Measurements from ENCODE around the gene TBC1D26.
"Not testable (repeated sequence)": the region's sequence is repeated elsewhere in the genome, so short reads cannot be mapped to it uniquely, and the experiment has no call there.

TBC1D26 gene

DNA sequence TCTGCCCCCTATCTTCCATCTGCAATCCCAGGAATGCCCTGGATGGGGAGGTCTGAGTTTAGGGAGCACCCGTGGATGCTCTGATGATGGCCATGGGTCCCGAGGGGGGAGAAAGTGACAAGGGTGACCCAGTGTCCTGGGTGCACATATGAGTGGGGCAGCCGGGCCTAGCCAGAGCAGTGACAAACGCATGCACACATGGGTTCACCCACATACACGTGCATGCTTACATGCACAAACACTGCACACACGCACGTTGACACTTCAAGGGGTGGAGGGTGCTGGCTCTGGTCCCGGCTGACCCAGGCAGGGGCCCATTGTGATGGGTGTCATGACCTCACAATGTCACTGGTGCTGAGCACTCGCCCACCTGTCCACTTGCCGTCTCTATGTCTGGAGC lies at the start of gene TBC1D26:
TSS of gene TBC1D26 (plus strand) at position 384 of the 400 bp plus-strand sequence. CDS start 3,066 bp downstream, outside the sequence.
- in situ Hi-C loops (cut with MboI; ENCODE audit: low sequenced_read_pairs): not testable (repeated sequence)

DNA sequence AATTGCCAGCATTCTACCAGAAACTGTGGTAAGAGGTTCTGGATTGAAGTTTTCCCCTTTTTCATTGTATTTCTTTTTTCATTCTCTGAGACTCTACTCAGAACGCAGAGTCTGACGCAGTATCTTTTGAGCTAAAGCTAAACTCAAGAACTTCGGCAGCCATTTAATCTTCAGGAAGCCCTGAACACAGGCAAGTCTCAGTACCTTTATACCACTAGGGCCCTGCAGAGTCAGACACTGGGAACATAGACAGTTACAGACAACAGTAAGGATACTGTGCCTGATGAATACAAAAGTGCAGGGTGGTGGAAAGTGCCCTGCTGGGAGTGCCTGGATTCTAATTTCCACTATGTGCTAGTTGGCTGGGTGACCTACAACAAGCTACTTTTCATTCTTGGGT lies 48.9 kb upstream of the TBC1D26 start:
- in situ Hi-C loops (cut with MboI; ENCODE audit: low sequenced_read_pairs): not testable (repeated sequence)

DNA sequence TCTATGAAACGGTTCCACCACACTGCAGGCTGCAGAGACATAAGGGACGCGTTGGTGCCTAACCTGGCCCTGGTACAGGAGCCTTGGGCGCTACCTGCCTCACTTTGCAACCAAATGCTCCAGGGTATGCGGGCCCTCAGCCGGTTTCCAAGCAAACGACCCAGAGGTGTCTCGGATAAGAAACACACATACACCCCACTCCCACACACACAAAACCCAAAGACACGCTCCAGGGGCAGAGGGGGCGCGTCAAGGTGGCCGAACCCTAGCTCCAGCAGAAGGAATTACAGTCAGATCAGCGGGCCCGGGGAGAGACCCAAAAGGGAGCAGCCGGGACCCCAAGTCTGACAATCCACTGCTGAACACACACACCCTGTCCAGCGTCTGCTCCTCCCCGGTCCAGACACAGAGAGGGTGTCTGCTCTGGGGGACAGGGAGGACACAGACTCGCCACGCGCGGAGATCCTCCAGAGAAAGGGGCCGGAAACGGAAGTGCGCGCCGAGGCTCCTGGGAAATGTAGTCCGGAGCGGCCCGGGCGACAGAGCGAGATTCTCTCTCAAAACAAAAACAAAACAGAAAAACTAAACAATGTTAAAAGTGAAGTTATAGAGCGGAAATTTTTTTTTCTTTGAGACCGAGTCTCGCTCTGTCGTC lies 48.1 kb upstream of the TBC1D26 start, which contains the start of gene TRIM16:
TSS of gene TRIM16 (minus strand) at position 488 of the 655 bp plus-strand sequence. CDS start 32,702 bp downstream, outside the sequence.
- in situ Hi-C loops (cut with MboI; ENCODE audit: low sequenced_read_pairs): not testable (repeated sequence)

DNA sequence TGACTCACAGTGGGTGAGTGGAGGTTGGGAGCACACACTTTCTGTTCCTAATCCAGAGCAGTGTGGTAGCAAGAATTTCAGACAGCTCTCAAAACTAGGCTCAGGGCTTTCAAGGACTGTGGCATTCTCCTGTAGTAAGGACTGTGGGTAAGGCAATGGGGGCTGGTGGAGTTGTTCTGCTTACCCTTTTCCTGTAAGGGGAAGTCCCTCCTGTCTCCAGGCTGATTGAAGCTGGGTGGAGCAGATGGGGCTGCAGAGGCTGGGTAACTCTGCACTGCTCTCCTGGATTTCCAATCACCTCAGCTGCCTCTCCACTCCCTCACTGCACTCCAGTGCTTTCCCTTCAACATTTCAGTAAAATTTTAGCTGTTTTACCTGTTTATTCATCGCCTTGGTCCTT lies 44.6 kb upstream of the TBC1D26 start:
- in situ Hi-C loops (cut with MboI; ENCODE audit: low sequenced_read_pairs): not testable (repeated sequence)

DNA sequence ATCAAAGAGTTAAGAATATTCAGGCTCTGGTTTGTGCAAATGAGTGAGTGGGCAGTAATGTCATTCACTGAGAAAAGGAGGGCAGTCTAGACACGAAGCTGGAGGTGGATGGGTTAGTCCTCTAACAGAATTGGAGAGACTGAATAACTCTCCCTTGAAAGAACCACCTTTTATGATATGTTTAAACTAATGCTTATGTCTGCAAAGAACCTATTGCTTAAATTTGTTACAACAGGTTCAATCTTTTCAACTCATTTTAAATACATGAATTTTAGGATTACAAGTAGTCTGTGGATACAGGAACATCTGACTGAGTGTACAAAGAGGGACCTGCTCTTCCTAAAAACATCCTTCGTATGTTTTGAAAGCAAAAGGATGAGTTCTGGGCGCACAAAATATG lies 33.1 kb upstream of the TBC1D26 start:
- in situ Hi-C loops (cut with MboI; ENCODE audit: low sequenced_read_pairs): not testable (repeated sequence)

DNA sequence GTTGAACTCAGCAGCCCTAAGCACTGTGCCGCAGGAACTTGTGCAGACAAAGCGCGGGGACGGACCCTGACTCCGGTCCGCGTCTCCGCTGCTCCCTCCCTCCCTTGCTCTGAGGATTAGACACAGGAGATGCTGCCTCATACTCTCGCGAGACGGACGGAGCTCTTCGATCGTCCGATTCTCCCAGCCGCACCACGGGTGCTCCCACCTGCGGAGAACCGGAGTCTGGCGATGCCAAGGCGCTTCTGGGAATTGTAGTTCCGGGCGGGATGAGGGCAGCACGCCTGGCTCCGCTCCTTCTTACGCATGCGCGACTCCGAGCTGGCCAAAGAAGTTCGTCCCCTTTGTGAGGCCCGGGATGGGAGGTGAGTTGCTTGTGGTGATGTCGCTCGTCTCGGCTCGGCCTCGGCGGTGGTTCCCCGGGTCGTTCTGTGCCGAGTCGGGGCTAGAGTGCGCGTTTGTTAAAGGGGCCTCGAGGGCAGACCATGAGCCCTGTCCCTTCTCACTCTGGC lies 32.6 kb upstream of the TBC1D26 start, which contains the start of gene ZNF286A:
TSS of gene ZNF286A (plus strand) at position 340 of the 512 bp plus-strand sequence. CDS start 578 bp downstream, outside the sequence.
- in situ Hi-C loops (cut with MboI; ENCODE audit: low sequenced_read_pairs): not testable (repeated sequence)

DNA sequence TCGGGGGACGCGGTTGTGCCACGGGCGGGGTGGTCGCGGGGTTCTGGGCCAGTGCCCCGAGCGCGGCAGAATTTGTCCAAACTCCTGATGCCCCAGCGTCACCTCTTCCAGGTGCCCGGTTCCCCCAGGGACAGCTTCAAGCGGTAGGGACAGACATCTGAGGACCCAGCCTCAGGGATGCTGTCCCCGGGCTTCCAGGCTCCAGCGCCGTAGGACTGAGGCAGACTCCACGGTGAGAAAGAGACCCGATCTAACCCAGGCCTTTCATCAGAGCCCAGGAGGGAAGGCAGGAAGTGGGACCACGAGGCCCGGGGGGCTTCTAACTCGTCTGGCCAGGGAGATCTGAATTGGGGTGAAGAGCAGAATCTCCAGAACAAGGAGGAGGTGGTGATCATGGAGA lies 32.1 kb upstream of the TBC1D26 start:
- in situ Hi-C loops (cut with MboI; ENCODE audit: low sequenced_read_pairs): not testable (repeated sequence)

DNA sequence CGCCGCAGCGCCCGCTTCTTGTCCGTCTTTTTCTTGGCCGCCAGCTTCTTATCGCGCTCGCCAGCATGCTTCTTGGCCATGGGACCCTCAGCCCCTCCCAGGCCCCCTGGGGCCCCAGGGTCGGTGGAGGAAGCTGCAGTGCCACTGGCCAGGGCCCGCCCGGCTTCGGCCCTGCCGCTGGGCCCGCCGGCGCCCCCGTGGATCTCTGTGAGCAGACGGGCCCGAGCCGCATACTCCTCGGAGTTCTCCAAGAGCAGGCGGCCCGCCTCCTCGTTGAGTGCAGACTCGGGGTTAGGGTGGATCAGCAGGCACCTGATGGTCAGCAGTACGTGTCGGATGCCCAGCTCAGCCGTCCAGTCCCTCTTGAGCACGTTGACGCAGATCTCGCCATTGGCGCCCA lies 27.8 kb upstream of the TBC1D26 start:
- in situ Hi-C loops (cut with MboI; ENCODE audit: low sequenced_read_pairs): not testable (repeated sequence)

DNA sequence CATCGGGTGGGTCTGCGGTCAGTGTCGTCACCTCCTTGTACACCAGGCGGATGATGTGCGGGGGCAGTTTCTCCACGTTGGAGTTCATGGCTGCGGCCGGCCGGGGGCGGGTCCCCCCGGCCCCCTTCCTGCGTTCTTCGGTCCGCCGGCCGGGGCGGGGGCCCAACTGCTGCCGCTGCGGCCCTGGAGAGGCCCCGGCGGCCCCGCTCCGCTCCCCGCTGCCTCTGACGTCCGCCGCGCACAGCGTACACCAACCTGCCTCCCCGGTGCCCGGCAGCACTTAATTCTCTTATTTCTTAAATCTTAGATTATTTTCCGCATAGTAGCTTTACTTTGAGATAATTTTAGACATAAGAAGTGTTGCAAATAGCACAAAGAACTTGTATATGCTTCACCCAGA lies 27.3 kb upstream of the TBC1D26 start:
- in situ Hi-C loops (cut with MboI; ENCODE audit: low sequenced_read_pairs): not testable (repeated sequence)

DNA sequence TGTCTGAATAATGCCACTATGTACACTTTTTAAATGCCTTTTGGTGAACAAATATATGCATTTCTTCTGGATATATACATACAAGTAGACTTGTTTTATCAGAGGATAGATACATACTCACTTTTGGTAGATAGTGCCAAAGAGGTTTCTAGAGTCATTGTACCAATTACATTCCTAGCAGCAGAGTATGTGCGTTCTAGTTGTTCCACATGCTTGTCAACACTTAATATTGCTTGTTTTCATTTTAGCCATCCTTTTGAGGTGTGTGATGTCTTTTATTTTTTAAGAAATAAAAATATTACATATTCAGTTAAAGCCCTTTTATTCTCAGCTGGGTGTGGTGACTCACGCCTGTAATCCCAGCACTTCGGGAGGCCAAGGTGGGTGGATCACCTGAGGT lies 23.2 kb upstream of the TBC1D26 start:
- in situ Hi-C loops (cut with MboI; ENCODE audit: low sequenced_read_pairs): not testable (repeated sequence)

DNA sequence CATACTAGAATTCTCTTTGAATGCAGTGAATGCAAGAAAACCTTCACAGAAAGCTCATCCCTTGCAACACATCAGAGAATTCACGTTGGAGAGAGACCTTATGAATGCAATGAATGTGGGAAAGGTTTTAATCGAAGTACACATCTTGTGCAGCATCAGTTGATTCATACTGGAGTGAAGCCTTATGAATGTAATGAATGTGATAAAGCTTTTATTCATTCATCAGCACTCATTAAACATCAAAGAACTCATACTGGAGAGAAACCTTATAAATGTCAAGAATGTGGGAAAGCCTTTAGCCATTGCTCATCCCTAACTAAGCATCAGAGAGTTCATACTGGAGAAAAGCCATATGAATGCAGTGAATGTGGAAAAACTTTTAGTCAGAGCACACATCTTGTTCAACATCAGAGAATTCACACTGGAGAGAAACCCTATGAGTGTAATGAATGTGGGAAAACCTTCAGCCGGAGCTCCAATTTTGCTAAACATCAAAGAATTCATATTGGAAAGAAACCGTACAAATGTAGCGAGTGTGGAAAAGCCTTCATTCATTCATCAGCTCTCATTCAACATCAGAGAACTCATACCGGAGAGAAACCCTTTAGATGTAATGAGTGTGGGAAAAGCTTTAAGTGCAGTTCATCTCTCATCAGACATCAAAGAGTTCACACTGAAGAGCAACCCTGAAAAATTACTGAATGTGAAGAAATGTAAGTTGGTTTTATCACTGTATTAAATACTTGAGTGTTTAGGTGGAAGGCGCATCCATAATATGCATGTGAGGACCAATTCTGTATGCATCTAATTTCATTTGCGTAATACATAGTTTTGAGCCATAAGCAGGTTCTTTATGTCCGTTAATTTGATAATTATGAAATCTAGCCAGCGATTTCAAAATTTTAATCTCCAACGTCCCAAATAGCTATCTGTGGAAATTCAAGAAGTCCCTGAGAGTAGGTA lies 15.2 kb upstream of the TBC1D26 start:
- in situ Hi-C loops (cut with MboI; ENCODE audit: low sequenced_read_pairs): not testable (repeated sequence)

DNA sequence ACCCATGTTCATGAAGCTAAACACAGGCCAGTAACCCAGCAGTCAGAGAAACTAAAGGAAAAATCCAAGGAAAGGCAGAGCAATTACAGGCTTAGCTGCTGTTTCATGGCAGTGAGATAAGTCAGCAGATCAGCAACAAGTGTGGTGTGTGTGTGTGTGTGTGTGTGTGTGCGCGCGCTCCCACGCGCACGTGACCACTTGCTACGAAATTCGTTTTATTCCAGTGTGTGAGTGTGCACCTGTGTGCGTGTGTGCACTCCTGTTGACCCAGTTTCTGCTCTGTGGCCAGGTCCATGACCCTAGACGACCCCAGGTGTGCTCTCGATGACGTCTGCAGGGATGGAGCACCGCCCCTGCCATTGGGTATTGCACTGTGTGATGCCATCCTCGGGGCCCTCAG lies 1.5 kb upstream of the TBC1D26 start:
- in situ Hi-C loops (cut with MboI; ENCODE audit: low sequenced_read_pairs): not testable (repeated sequence)

DNA sequence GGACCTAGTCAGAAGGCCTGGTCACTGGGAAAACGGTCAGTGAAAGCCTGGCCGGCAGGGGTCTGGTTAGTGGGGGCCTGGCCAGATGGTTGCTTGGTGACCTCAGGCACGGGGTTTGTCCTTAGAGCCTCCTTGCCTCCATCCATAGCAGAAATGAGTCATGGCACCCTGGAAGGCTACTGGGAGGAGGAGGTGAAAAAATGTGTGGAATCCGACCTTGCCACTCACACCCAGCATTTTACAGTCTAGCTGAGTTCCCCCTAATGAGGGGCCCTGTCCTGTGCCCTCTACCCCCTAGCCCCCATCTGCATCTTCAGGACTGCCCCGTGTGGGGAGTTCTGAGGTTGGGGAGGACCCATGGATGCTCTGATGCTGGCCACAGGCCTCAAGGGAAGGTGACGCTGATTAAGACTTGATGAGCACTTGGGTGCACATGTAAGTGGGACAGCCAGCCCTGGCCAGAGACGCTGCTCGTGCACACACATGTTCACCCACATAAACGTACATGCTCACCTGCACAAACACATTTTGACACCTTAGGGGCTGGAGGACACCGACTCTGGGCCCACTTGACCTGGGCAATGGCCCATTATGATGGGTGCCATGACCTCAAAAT lies 1.2 kb downstream of the TBC1D26 start:
- in situ Hi-C loops (cut with MboI; ENCODE audit: low sequenced_read_pairs): not testable (repeated sequence)

DNA sequence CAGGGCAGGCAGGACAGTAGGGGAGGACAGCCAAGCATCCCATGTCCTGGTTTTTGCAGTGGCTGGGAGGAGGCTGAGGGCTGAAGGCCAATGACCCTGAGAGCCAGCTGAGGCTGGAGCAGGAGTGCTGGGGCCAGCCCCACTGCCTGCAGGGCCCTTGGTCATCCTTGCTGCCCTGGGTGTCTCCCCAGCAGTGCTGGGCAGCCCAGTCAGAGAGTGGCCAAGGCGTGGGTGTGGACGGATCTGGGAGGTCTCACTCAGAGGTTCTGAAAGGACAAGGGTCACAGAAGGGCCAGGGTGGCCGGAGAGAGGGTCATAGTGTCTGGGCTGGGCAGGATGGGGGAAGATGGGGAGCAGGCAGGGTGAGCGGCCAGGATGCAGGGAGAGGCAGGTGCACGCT lies 4.5 kb downstream of the TBC1D26 start:
- in situ Hi-C loops (cut with MboI; ENCODE audit: low sequenced_read_pairs): not testable (repeated sequence)

DNA sequence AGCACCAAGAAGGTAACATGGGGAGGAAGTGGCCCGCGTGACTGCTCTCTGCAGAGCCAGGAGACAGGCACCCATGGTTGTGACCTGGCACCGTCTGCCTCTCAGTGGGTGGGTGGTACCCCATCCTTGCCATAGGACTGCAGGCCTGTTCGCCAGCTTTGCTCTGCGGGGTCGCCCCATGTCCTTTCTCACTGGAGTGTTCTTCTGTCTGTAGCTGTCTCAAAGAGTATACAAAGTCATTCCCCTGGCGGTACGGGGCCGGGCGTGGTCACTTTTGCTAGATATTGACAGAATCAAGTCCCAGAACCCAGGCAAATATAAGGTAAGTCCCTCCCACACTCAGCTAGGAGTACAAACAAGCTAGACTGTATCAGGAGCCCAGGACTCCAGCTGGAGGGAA lies 6.0 kb downstream of the TBC1D26 start:
- in situ Hi-C loops (cut with MboI; ENCODE audit: low sequenced_read_pairs): no loop called here

DNA sequence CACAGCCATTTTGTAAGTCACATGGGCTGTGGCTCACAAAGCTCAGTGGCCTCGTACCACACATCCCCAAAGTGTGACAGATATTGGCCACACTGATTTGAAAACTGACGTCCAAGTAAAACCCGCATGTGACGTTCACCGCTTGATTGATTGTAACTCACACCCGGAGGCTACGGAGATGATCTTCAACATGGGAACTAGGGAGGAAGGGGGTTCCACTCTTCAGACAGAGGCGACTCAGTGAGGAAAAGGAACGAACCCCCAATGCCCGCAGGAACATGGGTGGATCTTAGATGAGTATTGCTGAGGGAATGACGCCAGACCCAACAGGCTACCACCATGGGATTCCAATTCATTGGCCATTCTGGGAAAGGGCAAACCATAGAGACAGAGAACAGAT lies 7.2 kb downstream of the TBC1D26 start:
- in situ Hi-C loops (cut with MboI; ENCODE audit: low sequenced_read_pairs): not testable (repeated sequence)

DNA sequence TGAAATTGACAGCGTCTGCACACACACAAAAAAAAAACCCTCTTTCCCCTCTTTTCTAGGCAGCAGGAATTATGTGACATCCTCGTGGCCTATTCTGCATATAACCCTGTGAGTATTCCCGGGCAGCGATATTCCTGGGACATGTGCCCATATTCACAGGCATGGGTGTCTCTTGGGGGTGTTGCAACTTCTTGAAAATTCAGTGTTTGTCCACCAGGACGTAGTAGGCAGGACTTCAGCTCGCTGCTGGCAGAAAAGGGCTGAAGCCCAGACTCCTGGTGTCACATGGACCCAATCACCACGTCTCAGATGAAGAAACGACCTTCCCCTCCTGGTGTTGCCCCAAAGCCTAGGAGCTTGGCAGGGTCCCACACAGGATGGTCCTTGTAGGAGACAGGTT lies 8.0 kb downstream of the TBC1D26 start:
- in situ Hi-C loops (cut with MboI; ENCODE audit: low sequenced_read_pairs): not testable (repeated sequence)

DNA sequence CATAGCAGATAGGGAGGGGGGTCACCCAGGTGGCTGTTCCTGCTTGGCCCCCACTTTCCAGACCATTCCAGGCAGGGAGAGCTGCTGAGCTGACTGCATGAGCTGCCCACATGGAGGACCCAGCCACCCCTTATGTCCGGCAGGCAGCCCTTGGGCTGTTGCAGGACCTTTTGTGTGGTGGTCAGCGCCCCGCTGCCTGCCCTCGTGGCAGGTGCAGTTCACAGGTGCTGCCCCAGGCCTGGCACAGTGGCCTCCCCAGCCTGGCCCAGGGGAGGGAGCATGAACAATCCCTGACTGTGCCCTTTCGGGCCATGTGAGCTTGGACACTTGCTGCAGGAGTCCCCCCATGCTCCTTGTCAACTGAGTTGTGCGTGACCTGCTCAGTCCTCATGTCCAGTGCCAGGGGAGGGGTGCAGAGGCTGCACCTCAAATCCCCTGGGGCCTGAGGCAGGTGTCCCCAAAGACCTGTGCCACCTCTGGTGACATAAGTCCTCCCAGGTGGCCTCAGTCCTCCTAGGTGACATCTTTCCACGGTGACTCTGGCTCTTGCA lies 8.6 kb downstream of the TBC1D26 start:
- in situ Hi-C loops (cut with MboI; ENCODE audit: low sequenced_read_pairs): no loop called here

DNA sequence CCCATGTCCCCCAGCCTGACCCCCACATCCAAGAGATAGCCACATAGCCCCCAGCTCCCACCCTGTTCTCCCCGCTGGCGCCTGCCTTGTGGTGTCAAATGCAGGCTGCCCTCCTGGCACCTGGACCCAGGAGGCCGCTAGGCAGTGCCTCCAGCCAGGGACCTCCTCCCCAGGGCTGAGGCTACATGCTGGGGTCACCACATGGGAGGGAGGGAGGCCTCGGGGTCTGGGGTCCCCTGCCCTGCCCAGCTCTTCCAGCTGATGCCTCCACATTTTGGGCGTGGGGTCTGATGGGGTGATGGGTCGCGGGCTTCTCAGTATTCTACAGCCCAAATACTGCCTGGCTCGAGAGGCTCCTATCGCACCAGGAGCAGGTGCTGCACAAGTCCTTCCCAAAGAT lies 9.5 kb downstream of the TBC1D26 start:
- in situ Hi-C loops (cut with MboI; ENCODE audit: low sequenced_read_pairs): no loop called here

DNA sequence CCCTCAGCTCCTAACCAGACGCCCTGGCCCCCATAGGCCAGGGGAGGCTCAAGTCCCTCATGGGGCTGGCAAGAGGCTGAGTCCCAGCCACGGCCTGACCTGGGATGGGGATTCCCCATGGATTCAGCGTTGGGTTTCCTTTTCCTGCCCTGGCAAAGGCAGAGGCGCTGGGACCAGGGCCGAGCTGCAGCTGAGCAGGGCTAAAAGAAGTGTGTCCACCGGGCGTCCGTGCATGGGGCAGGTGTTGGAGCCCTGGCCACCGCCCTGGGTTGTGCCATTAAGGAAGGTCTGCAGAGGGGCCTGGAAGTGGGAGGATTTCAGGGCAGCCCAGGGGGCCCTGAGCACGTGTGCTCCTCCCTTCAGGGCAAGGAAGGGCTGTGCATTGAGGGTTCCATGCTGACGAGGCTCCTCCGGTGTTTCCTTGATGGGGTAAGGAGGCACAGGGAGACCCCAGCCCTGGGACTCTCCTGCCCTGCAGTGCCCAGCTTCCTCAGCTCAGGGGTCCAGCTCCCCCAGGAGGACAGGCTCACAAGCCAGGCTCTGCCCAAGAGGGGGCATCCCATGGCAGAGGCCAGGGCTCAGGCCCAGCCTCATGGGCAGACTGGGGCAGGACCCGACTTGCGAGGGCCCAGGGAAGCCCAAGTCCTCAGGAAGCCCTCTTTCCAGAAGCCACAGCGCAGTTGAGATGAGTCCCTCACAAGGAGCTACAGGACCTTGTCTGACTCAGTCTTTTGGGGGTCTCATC lies 10.1 kb downstream of the TBC1D26 start:
- in situ Hi-C loops (cut with MboI; ENCODE audit: low sequenced_read_pairs): no loop called here

Measured in HL-60/S4 (cell line).